H1 (cell line): ENCODE results near the gene TYW1B. TPM values are rescaled to one million over a fixed set of nuclear protein-coding genes. Genes with fewer than 3 reads are reported as not detected.

Experiments
- CTCF ChIA-PET: fragments of 300-600 bp; sonication (Branson Sonifier 250); formaldehyde crosslinking; loops from one replicate; lab custom pipeline; 2021; ENCODE audit not compliant: partially characterized antibody; lab: Charles Lee
- POLR2A ChIA-PET: fragments of 300-600 bp; sonication (Branson Sonifier 250); formaldehyde crosslinking; loops from one replicate; lab custom pipeline; 2021; ENCODE audit warnings: inconsistent platforms; ENCODE audit not compliant: partially characterized antibody; lab: Charles Lee
- DNase-seq, 2 experiments: peaks; one replicate each; pipeline versions ENCODE4 v3.0.0 to v3.0.0-alpha.2; 2010 to 2022; ENCODE audit warnings: low spot score in 2 of 2, low read depth in 1 of 2, mixed read lengths in 1 of 2
- FAIRE-seq: peaks from 2 replicates; lab custom pipeline; 2011; peaks lifted over from hg19 to GRCh38; lab: Jason Lieb, UNC
- H2AFZ ChIP-seq: 2 replicates; pipeline ENCODE4 v1.8.1; 2012; ENCODE audit warnings: low read length, inconsistent platforms
- H2AK5ac ChIP-seq: 2 replicates; pipeline ENCODE4 v1.6.1; 2013; ENCODE audit warnings: low read depth, low read length
- H2BK120ac ChIP-seq: replicated peaks from 2 replicates; pipeline ENCODE3; 2013; ENCODE audit warnings: low read depth, low read length, inconsistent platforms
- H2BK12ac ChIP-seq: 2 replicates; pipeline ENCODE4 v1.6.1; 2013; ENCODE audit warnings: low read depth, low read length
- H2BK15ac ChIP-seq: 2 replicates; pipeline ENCODE4 v1.6.1; 2013; ENCODE audit warnings: low read length
- H2BK20ac ChIP-seq: 2 replicates; pipeline ENCODE4 v1.6.1; 2013; ENCODE audit warnings: low read length
- H2BK5ac ChIP-seq: 2 replicates; pipeline ENCODE4 v1.6.1; 2013; ENCODE audit warnings: low read depth, low read length
- H3K14ac ChIP-seq: 2 replicates; pipeline ENCODE4 v1.6.1; 2013; ENCODE audit warnings: inconsistent platforms; ENCODE audit not compliant: insufficient read length
- H3K18ac ChIP-seq: 2 replicates; pipeline ENCODE4 v1.6.1; 2013; ENCODE audit warnings: low read length; ENCODE audit errors: extremely low read depth
- H3K23ac ChIP-seq: 2 replicates; pipeline ENCODE4 v1.6.1; 2013; ENCODE audit warnings: inconsistent platforms; ENCODE audit not compliant: insufficient read length
- H3K23me2 ChIP-seq: 2 replicates; pipeline ENCODE4 v1.6.1; 2013; ENCODE audit warnings: low read depth, low read length
- H3K27ac ChIP-seq: 2 replicates; pipeline ENCODE4 v1.6.1; 2011; ENCODE audit warnings: low read depth, low read length, inconsistent platforms
- H3K27me3 ChIP-seq, 4 experiments: replicated peaks in 1 of 4; 1 replicate in 1 of 4; 2 replicates in 3 of 4; pipeline versions ENCODE4 v1.6.1 to v1.8.1; 2011 to 2013; ENCODE audit warnings: low read length in 3 of 4, mild to moderate bottlenecking in 3 of 4, inconsistent platforms in 2 of 4, mixed read lengths in 2 of 4, moderate library complexity in 1 of 4; ENCODE audit not compliant: control insufficient read depth in 3 of 4, insufficient read depth in 3 of 4; ENCODE audit errors: extremely low read depth in 1 of 4
- H3K36me3 ChIP-seq, 4 experiments: 2 replicates each; pipeline versions ENCODE4 v1.6.1 to v1.8.1; 2011 to 2013; ENCODE audit warnings: mild to moderate bottlenecking in 4 of 4, low read length in 3 of 4, moderate library complexity in 2 of 4, control low read depth in 1 of 4, inconsistent platforms in 1 of 4; ENCODE audit not compliant: insufficient read depth in 4 of 4, control insufficient read depth in 2 of 4
- H3K4ac ChIP-seq: replicated peaks from 2 replicates; pipeline ENCODE3; 2013; ENCODE audit warnings: low read length, low read depth, mixed read lengths, inconsistent platforms; ENCODE audit not compliant: insufficient read length
- H3K4me1 ChIP-seq, 4 experiments: replicated peaks in 1 of 4; 1 replicate in 1 of 4; 2 replicates in 3 of 4; pipeline versions ENCODE4 v1.6.1 to v1.8.1; 2011 to 2013; ENCODE audit warnings: low read length in 3 of 4, inconsistent platforms in 2 of 4, mixed read lengths in 1 of 4; ENCODE audit not compliant: insufficient read depth in 4 of 4, control insufficient read depth in 3 of 4
- H3K4me2 ChIP-seq, 2 experiments: 2 replicates each; pipeline versions ENCODE4 v1.6.1 to v1.8.1; 2011 to 2013; ENCODE audit warnings: low read depth in 2 of 2, low read length in 2 of 2, control low read depth in 1 of 2, inconsistent platforms in 1 of 2, mild to moderate bottlenecking in 1 of 2; ENCODE audit not compliant: insufficient read depth in 1 of 2
- H3K4me3 ChIP-seq, 4 experiments: fragments of 200-600, 300-600 bp in 1 of 4; sonication (generic), shearing (Covaris generic), sonication (Bioruptor Twin) in 1 of 4; 2 replicates each; pipeline versions ENCODE4 v1.5.1 to v1.8.1; 2011 to 2016; ENCODE audit warnings: low read length in 4 of 4, low read depth in 3 of 4, control low read depth in 2 of 4, inconsistent platforms in 2 of 4, mild to moderate bottlenecking in 2 of 4, mixed read lengths in 1 of 4, moderate library complexity in 1 of 4; ENCODE audit not compliant: insufficient read depth in 2 of 4; ENCODE audit errors: extremely low read depth in 1 of 4
- H3K56ac ChIP-seq: replicated peaks from 2 replicates; pipeline ENCODE3; 2013; ENCODE audit warnings: low read depth, mild to moderate bottlenecking, mixed read lengths, low read length, inconsistent platforms; ENCODE audit not compliant: insufficient read length
- H3K79me1 ChIP-seq: 2 replicates; pipeline ENCODE4 v1.6.1; 2013; ENCODE audit warnings: low read depth, low read length, control low read depth
- H3K79me2 ChIP-seq, 2 experiments: 2 replicates each; pipeline versions ENCODE4 v1.6.1 to v1.8.1; 2012 to 2013; ENCODE audit warnings: low read length in 2 of 2, mild to moderate bottlenecking in 2 of 2, inconsistent platforms in 1 of 2; ENCODE audit not compliant: insufficient read depth in 2 of 2, control insufficient read depth in 1 of 2
- H3K9ac ChIP-seq, 4 experiments: replicated peaks in 1 of 4; 1 replicate in 1 of 4; 2 replicates in 3 of 4; pipeline versions ENCODE4 v1.6.1 to v1.8.1; 2011 to 2013; ENCODE audit warnings: low read depth in 3 of 4, low read length in 3 of 4, control low read depth in 2 of 4, mild to moderate bottlenecking in 2 of 4, moderate library complexity in 2 of 4, inconsistent platforms in 1 of 4; ENCODE audit errors: extremely low read depth in 1 of 4
- H3K9me3 ChIP-seq, 2 experiments: 2 replicates each; pipeline versions ENCODE4 v1.6.1 to v1.8.1; 2012 to 2013; ENCODE audit warnings: mild to moderate bottlenecking in 2 of 2, moderate library complexity in 2 of 2, control low read depth in 1 of 2, inconsistent platforms in 1 of 2, low read depth in 1 of 2, low read length in 1 of 2, mixed read lengths in 1 of 2; ENCODE audit not compliant: insufficient read depth in 2 of 2
- H4K20me1 ChIP-seq, 2 experiments: replicated peaks in 1 of 2; 2 replicates each; pipeline versions ENCODE3 to v1.8.1; 2011 to 2013; ENCODE audit warnings: inconsistent platforms in 2 of 2, low read length in 2 of 2, mild to moderate bottlenecking in 1 of 2; ENCODE audit not compliant: insufficient read depth in 2 of 2, control insufficient read depth in 1 of 2
- H4K5ac ChIP-seq: 2 replicates; pipeline ENCODE4 v1.6.1; 2013; ENCODE audit warnings: low read length, low read depth, mixed read lengths, inconsistent platforms; ENCODE audit not compliant: insufficient read length
- H4K8ac ChIP-seq: 2 replicates; pipeline ENCODE4 v1.8.0; 2013; ENCODE audit warnings: mild to moderate bottlenecking, moderate library complexity, low read length, inconsistent platforms; ENCODE audit not compliant: insufficient read depth; ENCODE audit errors: extremely low read depth
- H4K91ac ChIP-seq: replicated peaks from 2 replicates; pipeline ENCODE3; 2013; ENCODE audit warnings: low read length, mixed read lengths, inconsistent platforms; ENCODE audit not compliant: insufficient read length
- CHD2 ChIP-seq: IDR thresholded peaks from 2 replicates; pipeline ENCODE4 v1.6.1; 2012; ENCODE audit warnings: low read length, improper control_type of control experiment
- CTBP2 ChIP-seq: IDR thresholded peaks from 2 replicates; pipeline ENCODE4 v1.7.0; 2011; ENCODE audit warnings: borderline replicate concordance, mild to moderate bottlenecking, moderate library complexity, mixed read lengths, low read length; ENCODE audit not compliant: insufficient read depth, insufficient read length
- EGR1 ChIP-seq: IDR thresholded peaks from 2 replicates; pipeline ENCODE4 v1.6.1; 2011; ENCODE audit warnings: low read depth, low read length, borderline replicate concordance
- MAX ChIP-seq: IDR thresholded peaks from 2 replicates; pipeline ENCODE4 v1.6.1; 2012; ENCODE audit warnings: inconsistent platforms
- POLR2AphosphoS5 ChIP-seq: IDR thresholded peaks from 2 replicates; pipeline ENCODE4 v1.6.1; 2011; ENCODE audit warnings: low read depth, low read length
- RBBP5 ChIP-seq: IDR thresholded peaks from 2 replicates; pipeline ENCODE4 v1.7.1; 2012; ENCODE audit warnings: low read depth, mild to moderate bottlenecking, inconsistent platforms, low read length, moderate library complexity, borderline replicate concordance
- RNF2 ChIP-seq: fragments of 200-900, 300-1000 bp; sonication (generic); IDR thresholded peaks from 2 replicates; pipeline ENCODE4 v1.7.1; 2016; ENCODE audit warnings: borderline replicate concordance, low read depth, mild to moderate bottlenecking, antibody characterized with exemption, low read length; ENCODE audit not compliant: poor library complexity, severe bottlenecking; ENCODE audit errors: missing control alignments
- RXRA ChIP-seq: IDR thresholded peaks from 2 replicates; pipeline ENCODE4 v1.6.1; 2011; ENCODE audit warnings: low read depth, mild to moderate bottlenecking, low read length, moderate library complexity; ENCODE audit not compliant: insufficient read depth
- SUZ12 ChIP-seq: fragments of 200-600 bp; sonication (generic); IDR thresholded peaks from 2 replicates; pipeline ENCODE4 v1.6.1; 2012; ENCODE audit warnings: mild to moderate bottlenecking, inconsistent platforms, low read length, moderate library complexity, mixed read lengths
- TAF1 ChIP-seq: IDR thresholded peaks from 2 replicates; pipeline ENCODE4 v1.6.1; 2011; ENCODE audit warnings: mild to moderate bottlenecking, low read depth, low read length
- TBP ChIP-seq: IDR thresholded peaks from 2 replicates; pipeline ENCODE4 v1.6.1; 2011; ENCODE audit warnings: low read depth, low read length, improper control_type of control experiment
- WGBS, 2 experiments: shearing (Covaris generic) in 1 of 2; methylation state at CpG; one replicate each; pipeline versions ENCODE4 v1.1.6 to v1.1.7; 2013 to 2015; ENCODE audit warnings: low lambda C conversion rate in 2 of 2, mixed read lengths in 2 of 2, inconsistent platforms in 1 of 2, low coverage in 1 of 2, missing lambda C conversion rate in 1 of 2; ENCODE audit not compliant: insufficient replicate concordance in 2 of 2, insufficient coverage in 1 of 2, insufficient read length in 1 of 2; ENCODE audit errors: extremely low coverage in 1 of 2, missing lambda C conversion rate in 1 of 2; 5-methylcytosine and 5-hydroxymethylcytosine counted together
- polyA plus RNA-seq, 7 experiments: library from polyadenylated mRNA; depleted of rRNA in 3 of 7; stranded (reverse) in 5 of 7; unstranded in 2 of 7; fragments of >200 nt in 5 of 7; fragments of 200-250 nt in 2 of 7; gene quantifications; 1 replicate in 5 of 7; 2 replicates in 1 of 7; 4 replicates in 1 of 7; pipeline versions ENCODE4 v1.2.1 to v1.2.3, GENCODE V29; 2011 to 2013; ENCODE audit warnings: missing spikeins in 2 of 7, mixed read lengths in 2 of 7
- total RNA-seq: library from RNA; stranded (reverse); fragmentation: NEBNext Ultra II Directional; extraction: Animal tissue kit (Norgen Biotek cat#: 25700); gene quantifications from 2 replicates; pipeline ENCODE4 v1.2.1, GENCODE V29; 2021

TYW1B gene
- total and polyA plus RNA-seq, 2 of the 8 experiments (the other 6 are each of a cell fraction or from before 2014, with no cell fraction given): 6.8 to 12.6 TPM

GRCh38 chr7:72751378-72751777 lies 76.6 kb downstream of the TYW1B start:
- POLR2A ChIA-PET: no interaction called here
- H3K27me3 ChIP-seq: no peaks in the 10 kb centered on the region
- DNase-seq (no peak), FAIRE-seq (no peak)
- no peak overlapping the region for H4K8ac ChIP-seq
- no peak overlapping the region for H3K9ac ChIP-seq
- no peak overlapping the region for H2BK20ac ChIP-seq
- TF ChIP-seq POLR2AphosphoS5 (no peak), RXRA (no peak), TAF1 (no peak), SUZ12 (no peak), CHD2 (no peak), MAX (no peak), RNF2 (no peak), TBP (no peak), EGR1 (no peak), RBBP5 (no peak), CTBP2 (no peak)
- H3K56ac ChIP-seq: no peak overlapping the region
- no peak overlapping the region for H2BK12ac ChIP-seq
- H4K20me1 ChIP-seq: no peaks in the 10 kb centered on the region
- H2BK5ac ChIP-seq: no peak overlapping the region
- no peaks in the 10 kb centered on the region for H3K23me2 ChIP-seq
- H2AK5ac ChIP-seq: no peak overlapping the region
- H3K23ac ChIP-seq: no peak overlapping the region
- CTCF ChIA-PET: interaction anchor here (0.6 to 1.5 kb wide), 7 partner anchors 9 to 163 kb away, joined by 3 to 5 read pairs (median 3); no protein-coding TSS in a partner anchor
- no peaks in the 10 kb centered on the region for H3K9me3 ChIP-seq
- H3K18ac ChIP-seq: no peak overlapping the region
- no peaks in the 10 kb centered on the region for H3K79me2 ChIP-seq
- no peak overlapping the region for H2BK120ac ChIP-seq
- H2AFZ ChIP-seq: no peak overlapping the region
- H4K5ac ChIP-seq: no peak overlapping the region
- H3K14ac ChIP-seq: no peak overlapping the region
- H3K36me3 ChIP-seq: no peaks in the 10 kb centered on the region
- H4K91ac ChIP-seq: no peak overlapping the region
- H3K4me1 ChIP-seq: no peaks in the 10 kb centered on the region; a peak in 1 of 7 replicates
- no peak overlapping the region for H3K4me2 ChIP-seq
- no peaks in the 10 kb centered on the region for H3K79me1 ChIP-seq
- no peak overlapping the region for H3K4ac ChIP-seq
- H2BK15ac ChIP-seq: no peak overlapping the region
- 83% methylated on average over 2 of the region's 2 CpGs; no CpG with 5 or more reads in 1 of the 2 experiments for WGBS, 2 experiments
- no peak overlapping the region for H3K4me3 ChIP-seq
- no peak overlapping the region for H3K27ac ChIP-seq
